H9 (cell line): ENCODE results near the gene NOS3. TPM values are rescaled to one million over a fixed set of nuclear protein-coding genes. Genes with fewer than 3 reads are reported as not detected.

Experiments
- DNase-seq: peaks from one replicate; pipeline ENCODE4 v3.0.0-alpha.2; 2017
- H2AFZ ChIP-seq: one replicate; pipeline ENCODE4 v1.6.1; 2013; ENCODE audit warnings: mild to moderate bottlenecking, low read length, control low read depth, moderate library complexity
- H2AK5ac ChIP-seq: 2 replicates; pipeline ENCODE4 v1.6.1; 2013; ENCODE audit warnings: low read length, control low read depth, mixed read lengths; ENCODE audit not compliant: insufficient read length
- H2BK120ac ChIP-seq: one replicate; pipeline ENCODE4 v1.6.1; 2013; ENCODE audit warnings: low read depth, mild to moderate bottlenecking, low read length, control low read depth, inconsistent platforms; ENCODE audit not compliant: poor library complexity, severe bottlenecking
- H2BK12ac ChIP-seq: 2 replicates; pipeline ENCODE4 v1.6.1; 2013; ENCODE audit warnings: low read length, control low read depth, mixed read lengths, low read depth; ENCODE audit not compliant: insufficient read length
- H2BK15ac ChIP-seq: 2 replicates; pipeline ENCODE4 v1.6.1; 2013; ENCODE audit warnings: low read depth, low read length, control low read depth
- H2BK20ac ChIP-seq: one replicate; pipeline ENCODE4 v1.6.1; 2013; ENCODE audit warnings: low read depth, mild to moderate bottlenecking, low read length, control low read depth, inconsistent platforms; ENCODE audit not compliant: poor library complexity, severe bottlenecking
- H2BK5ac ChIP-seq: 2 replicates; pipeline ENCODE4 v1.6.1; 2013; ENCODE audit warnings: low read length, control low read depth, mixed read lengths; ENCODE audit not compliant: insufficient read length
- H3K14ac ChIP-seq: 2 replicates; pipeline ENCODE4 v1.6.1; 2013; ENCODE audit warnings: low read length, control low read depth; ENCODE audit not compliant: insufficient read depth
- H3K18ac ChIP-seq: 2 replicates; pipeline ENCODE4 v1.6.1; 2013; ENCODE audit warnings: low read depth, mild to moderate bottlenecking, mixed read lengths, low read length, control low read depth; ENCODE audit not compliant: insufficient read length
- H3K23ac ChIP-seq: 2 replicates; pipeline ENCODE4 v1.6.1; 2013; ENCODE audit warnings: low read length, control low read depth, mixed read lengths, low read depth; ENCODE audit not compliant: insufficient read length
- H3K23me2 ChIP-seq: 2 replicates; pipeline ENCODE4 v1.6.1; 2013; ENCODE audit warnings: low read depth, mild to moderate bottlenecking, mixed read lengths, low read length, control low read depth; ENCODE audit not compliant: insufficient read length, poor library complexity, severe bottlenecking
- H3K27ac ChIP-seq: 2 replicates; pipeline ENCODE4 v1.5.1; 2013; ENCODE audit warnings: low read length, control low read depth, mixed read lengths, low read depth; ENCODE audit not compliant: insufficient read length
- H3K27me3 ChIP-seq: 2 replicates; pipeline ENCODE4 v1.6.1; 2013; ENCODE audit warnings: low read length, control low read depth, inconsistent platforms; ENCODE audit not compliant: insufficient read depth
- H3K4ac ChIP-seq: 2 replicates; pipeline ENCODE4 v1.6.1; 2013; ENCODE audit warnings: low read depth, mild to moderate bottlenecking, control low read depth, inconsistent platforms, low read length, moderate library complexity
- H3K4me1 ChIP-seq: 2 replicates; pipeline ENCODE4 v1.6.1; 2013; ENCODE audit warnings: low read length, control low read depth, inconsistent platforms; ENCODE audit not compliant: insufficient read depth
- H3K4me2 ChIP-seq: 2 replicates; pipeline ENCODE4 v1.6.1; 2013; ENCODE audit warnings: low read length, control low read depth, mixed read lengths; ENCODE audit not compliant: insufficient read length, insufficient read depth
- H3K56ac ChIP-seq: 2 replicates; pipeline ENCODE4 v1.6.1; 2013; ENCODE audit warnings: low read depth, mild to moderate bottlenecking, mixed read lengths, low read length, control low read depth; ENCODE audit not compliant: insufficient read length
- H3K79me1 ChIP-seq: 2 replicates; pipeline ENCODE4 v1.6.1; 2013; ENCODE audit warnings: low read depth, mild to moderate bottlenecking, moderate library complexity, low read length, control low read depth, inconsistent platforms; ENCODE audit not compliant: insufficient read depth, poor library complexity, severe bottlenecking
- H3K79me2 ChIP-seq: 2 replicates; pipeline ENCODE4 v1.6.1; 2013; ENCODE audit warnings: low read length, control low read depth, inconsistent platforms; ENCODE audit not compliant: insufficient read depth
- H3K9ac ChIP-seq: 2 replicates; pipeline ENCODE4 v1.6.1; 2013; ENCODE audit warnings: low read length, control low read depth, mixed read lengths; ENCODE audit not compliant: insufficient read length; ENCODE audit errors: extremely low read depth
- H3K9me3 ChIP-seq: one replicate; pipeline ENCODE4 v1.6.1; 2013; ENCODE audit warnings: low read depth, low read length, inconsistent platforms; ENCODE audit not compliant: control insufficient read depth
- H3T11ph ChIP-seq: one replicate; pipeline ENCODE4 v1.6.1; 2013; ENCODE audit warnings: mild to moderate bottlenecking, low read length, control low read depth, inconsistent platforms
- H4K20me1 ChIP-seq: one replicate; pipeline ENCODE4 v1.6.1; 2013; ENCODE audit not compliant: control insufficient read depth, insufficient read length, insufficient read depth
- H4K5ac ChIP-seq: 2 replicates; pipeline ENCODE4 v1.6.1; 2013; ENCODE audit warnings: low read depth, mild to moderate bottlenecking, mixed read lengths, low read length, control low read depth; ENCODE audit not compliant: insufficient read length
- H4K8ac ChIP-seq: replicated peaks from 2 replicates; pipeline ENCODE4 v1.6.1; 2013; ENCODE audit warnings: low read length, control low read depth, mixed read lengths, low read depth; ENCODE audit not compliant: insufficient read length
- H4K91ac ChIP-seq: 2 replicates; pipeline ENCODE4 v1.6.1; 2013; ENCODE audit warnings: low read depth, mild to moderate bottlenecking, moderate library complexity, mixed read lengths, low read length, control low read depth; ENCODE audit not compliant: insufficient read length
- H3K27ac Mint-ChIP-seq, 3 experiments: 2 replicates in 2 of 3; 3 replicates in 1 of 3; pipeline ENCODE4 v1.8.0; 2020 to 2021; ENCODE audit warnings: mixed read lengths in 3 of 3, mild to moderate bottlenecking in 1 of 3, moderate library complexity in 1 of 3
- H3K27me3 Mint-ChIP-seq: 2 replicates; pipeline ENCODE4 v1.8.0; 2021; ENCODE audit warnings: low read depth, mild to moderate bottlenecking, moderate library complexity, mixed read lengths
- H3K36me3 Mint-ChIP-seq, 3 experiments: 2 replicates in 2 of 3; 3 replicates in 1 of 3; pipeline ENCODE4 v1.8.0; 2020 to 2021; ENCODE audit warnings: low read depth in 3 of 3, mixed read lengths in 3 of 3; ENCODE audit not compliant: insufficient read depth in 1 of 3
- H3K4me1 Mint-ChIP-seq, 2 experiments: 2 replicates each; pipeline ENCODE4 v1.8.0; 2020; ENCODE audit warnings: mixed read lengths in 2 of 2
- H3K4me3 Mint-ChIP-seq, 2 experiments: 2 replicates in 1 of 2; 3 replicates in 1 of 2; pipeline ENCODE4 v1.8.0; 2020 to 2021; ENCODE audit warnings: mild to moderate bottlenecking in 2 of 2, mixed read lengths in 2 of 2, moderate library complexity in 1 of 2
- H3K9me3 Mint-ChIP-seq, 2 experiments: 2 replicates in 1 of 2; 3 replicates in 1 of 2; pipeline ENCODE4 v1.8.0; 2020; ENCODE audit warnings: mild to moderate bottlenecking in 2 of 2, mixed read lengths in 2 of 2, moderate library complexity in 1 of 2
- CTCF ChIP-seq: fragments of 200-600 bp; sonication (generic); conservative IDR thresholded peaks from 3 replicates; pipeline ENCODE4 v1.8.0; 2021; ENCODE audit warnings: antibody characterized with exemption, mild to moderate bottlenecking
- WGBS: extraction: QIAGEN DNeasy Blood & Tissue Kit; methylation state at CpG from one replicate; pipeline ENCODE4 v1.1.7; 2013; ENCODE audit warnings: missing lambda C conversion rate, low lambda C conversion rate, mixed read lengths; ENCODE audit not compliant: insufficient read length; ENCODE audit errors: extremely low coverage; 5-methylcytosine and 5-hydroxymethylcytosine counted together
- total RNA-seq: library from RNA; stranded (reverse); gene quantifications from 2 replicates; pipeline ENCODE4 v1.2.1, GENCODE V29; 2021

Gene NOS3
- total RNA-seq, 1 experiment from 2014 or later, result 4.5 TPM

DNA sequence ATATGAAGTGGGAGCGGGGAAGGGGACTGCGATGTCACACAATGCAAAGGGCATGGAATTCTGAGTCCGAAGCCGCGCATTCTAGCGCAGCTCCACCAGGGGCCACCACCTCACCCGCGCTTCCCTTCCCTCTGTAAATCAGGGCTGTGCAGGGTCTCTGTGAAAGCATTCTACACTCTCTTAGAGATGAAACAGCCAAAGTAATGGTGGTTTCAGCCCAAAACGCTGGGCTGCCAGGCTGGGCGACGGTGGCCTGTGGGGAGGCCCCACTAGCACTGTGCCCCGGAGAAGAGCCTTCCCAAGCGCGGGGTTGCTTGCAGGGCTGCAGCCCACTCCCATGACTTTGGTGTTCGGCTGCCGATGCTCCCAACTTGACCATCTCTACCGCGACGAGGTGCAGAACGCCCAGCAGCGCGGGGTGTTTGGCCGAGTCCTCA lies 22.1 kb downstream of the NOS3 start:
- Histone ChIP-seq H2BK20ac (no peak overlapping the region), H3K27me3 (no peaks in the 10 kb centered on the region; the same call in 1 of the 2 replicates), H3K79me2 (no peaks in the 10 kb centered on the region), H2AK5ac (no peak overlapping the region), H3K4me2 (peak overlapping the region; percentile 25), H3K23me2 (peaks cover 4% of the 10 kb centered on the region), H4K91ac (no peak overlapping the region), H2BK15ac (no peak overlapping the region), H2BK5ac (no peak overlapping the region), H3T11ph (no peak overlapping the region), H3K27ac (no peak overlapping the region), H3K14ac (peak overlapping the region; percentile 80), H2BK120ac (no peak overlapping the region), H4K20me1 (no peaks in the 10 kb centered on the region), H4K8ac (no peak overlapping the region), H3K23ac (no peak overlapping the region), H3K56ac (no peak overlapping the region), H2AFZ (no peak overlapping the region), H2BK12ac (no peak overlapping the region), H3K9me3 (no peaks in the 10 kb centered on the region), H4K5ac (no peak overlapping the region), H3K9ac (no peak overlapping the region), H3K4ac (no peak overlapping the region), H3K18ac (peak overlapping the region; percentile 60), H3K4me1 (peaks cover 4% of the 10 kb centered on the region; the same call in 1 of the 2 replicates), H3K79me1 (no peaks in the 10 kb centered on the region)
- WGBS, result no CpG with 5 or more reads among the region's 23 CpGs
- Mint-ChIP-seq H3K9me3 (no peaks in the 10 kb centered on the region; a peak in 1 of 5 replicates), H3K36me3 (peaks cover 4 to 6% (median 6%) of the 10 kb centered on the region in 3 experiments; a peak in 6 of 7 replicates), H3K4me1 (peaks cover 23 to 53% of the 10 kb centered on the region in 2 experiments), H3K4me3 (peak overlapping the region; percentile 33 to 74), H3K27ac (no peak overlapping the region; a peak in 1 of 7 replicates), H3K27me3 (peaks cover 55% of the 10 kb centered on the region)
- DNase-seq, result peak; percentile 76
- TF ChIP-seq CTCF, result peak; percentile 74
